ENCODE results near the gene SMCR8. TPM values are rescaled to one million over a fixed set of nuclear protein-coding genes. Genes with fewer than 3 reads are reported as not detected.

The SMCR8 gene
- total and polyA plus RNA-seq, 10 of the 15 experiments (the other 5 are each of a cell fraction or from before 2014, with no cell fraction given): 0.52 to 16.4 (median 8.0) TPM

DNA sequence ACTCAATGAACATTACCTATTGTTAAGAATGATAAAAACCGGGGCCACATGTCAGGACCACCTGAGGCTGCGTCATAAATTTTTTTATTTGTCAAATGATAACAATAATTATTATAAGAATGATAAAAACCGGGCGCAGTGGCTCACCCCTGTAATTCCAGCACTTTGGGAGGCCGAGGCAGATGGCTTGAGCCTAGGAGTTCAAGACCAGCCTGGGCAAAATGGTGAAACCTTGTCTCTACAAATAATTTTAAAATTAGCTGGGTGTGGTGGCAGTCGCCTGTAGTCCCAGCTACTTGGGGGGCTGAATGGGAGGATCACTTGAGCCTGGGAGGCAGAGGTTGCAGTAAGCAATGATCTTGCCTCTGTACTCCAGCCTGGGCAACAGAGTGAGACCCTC is 49.1 kb downstream of the SMCR8 start:
- RAD21 ChIA-PET (ENCODE audit: unreplicated experiment): no interaction called here
- no peak for TF ChIP-seq SMAD5 (IDR thresholded peaks at IDR 0.05; ENCODE audit: low read depth)
- no peak for TF ChIP-seq SMARCA5 (IDR thresholded peaks at IDR 0.05)
- no peak for TF ChIP-seq RAD51 (IDR thresholded peaks at IDR 0.05)
- TF ChIP-seq ATF7 (IDR thresholded peaks at IDR 0.05; ENCODE audit: low read depth): no peak
- TF ChIP-seq NFIC (IDR thresholded peaks at IDR 0.05; ENCODE audit: low read depth, low read length): no peak
- TF ChIP-seq TCF3 (IDR thresholded peaks at IDR 0.05; ENCODE audit: borderline replicate concordance, insufficient read depth, low read depth, low read length): no peak
- no peak for TF ChIP-seq CHD2 (IDR thresholded peaks at IDR 0.05; ENCODE audit: borderline replicate concordance, low read depth, low read length)
- TF ChIP-seq HDAC2 (IDR thresholded peaks at IDR 0.05): no peak
- TF ChIP-seq EZH2 (IDR thresholded peaks at IDR 0.05; ENCODE audit: borderline replicate concordance, control insufficient read depth, low read depth, low read length): no peak
- no peak for TF ChIP-seq CREM (IDR thresholded peaks at IDR 0.05; ENCODE audit: low read depth)
- no peak for TF ChIP-seq GABPA (IDR thresholded peaks at IDR 0.05; ENCODE audit: low read depth)
- TF ChIP-seq ZNF622 (IDR thresholded peaks at IDR 0.05): no peak
- no peak for TF ChIP-seq ZNF207 (IDR thresholded peaks at IDR 0.05; ENCODE audit: borderline replicate concordance)
- TF ChIP-seq HCFC1 (IDR thresholded peaks at IDR 0.05; ENCODE audit: low read length): no peak
- no peak for TF ChIP-seq SP1 (IDR thresholded peaks at IDR 0.05; ENCODE audit: low read depth, low read length)
- no peak for TF ChIP-seq ATF3 (IDR thresholded peaks at IDR 0.05; ENCODE audit: borderline replicate concordance, extremely low read depth, low read depth, low read length)
- no peak for TF ChIP-seq USF2 (IDR thresholded peaks at IDR 0.05; ENCODE audit: borderline replicate concordance, low read depth, low read length)
- DNase-seq (ENCODE audit: low read depth, low spot score): no peak
- Histone ChIP-seq H3K4me1 (ENCODE audit: control insufficient read depth, insufficient read depth, low read length) (0 out of 2 replicates have a peak, but pooled peaks cover 3% of the 10 kb centered on the region), H3K79me2 (ENCODE audit: control insufficient read depth, insufficient read depth, low read length) (peaks cover 15% of the 10 kb centered on the region), H3K27ac (ENCODE audit: control insufficient read depth, insufficient read depth) (no peak overlapping the region), H4K20me1 (ENCODE audit: control insufficient read depth, insufficient read depth) (no peaks in the 10 kb centered on the region), H3K36me3 (ENCODE audit: control insufficient read depth in 2 of 2, insufficient read depth in 2 of 2, low read length in 1 of 2) (no peaks in the 10 kb centered on the region; a peak in 1 of 4 replicates), H3K4me3 (no peak overlapping the region), H3K9me3 (replicated peaks; ENCODE audit: control insufficient read depth, insufficient read depth, low read length) (no peaks in the 10 kb centered on the region), H3K9ac (ENCODE audit: control insufficient read depth, insufficient read depth, low read length) (no peak overlapping the region), H3K4me2 (ENCODE audit: control insufficient read depth, insufficient read depth) (no peak overlapping the region), H2AFZ (ENCODE audit: control insufficient read depth, low read depth, low read length) (no peak overlapping the region), H3K27me3 (replicated peaks in 1 of 2; ENCODE audit: control insufficient read depth in 2 of 2, insufficient read depth in 2 of 2, low read length in 1 of 2) (no peaks in the 10 kb centered on the region)
- POLR2A ChIA-PET: no interaction called here
- SMC1A ChIA-PET (ENCODE audit: uncharacterized antibody, unreplicated experiment): no interaction called here
- ATAC-seq: no peak
- WGBS (ENCODE audit: insufficient coverage, insufficient replicate concordance, low lambda C conversion rate, missing lambda C conversion rate): 72% methylated on average over 6 of the region's 6 CpGs
- no TSS peak for BruUV-seq (replicated peaks)
- in situ Hi-C loops (cut with MboI): no loop called here
- intact Hi-C loops (cut with micrococcal nuclease; ENCODE audit: unreplicated experiment): no loop called here
- FAIRE-seq: no peak
- CTCF ChIA-PET: no interaction called here
